ENCODE results near the gene ZNF784.

DNA sequence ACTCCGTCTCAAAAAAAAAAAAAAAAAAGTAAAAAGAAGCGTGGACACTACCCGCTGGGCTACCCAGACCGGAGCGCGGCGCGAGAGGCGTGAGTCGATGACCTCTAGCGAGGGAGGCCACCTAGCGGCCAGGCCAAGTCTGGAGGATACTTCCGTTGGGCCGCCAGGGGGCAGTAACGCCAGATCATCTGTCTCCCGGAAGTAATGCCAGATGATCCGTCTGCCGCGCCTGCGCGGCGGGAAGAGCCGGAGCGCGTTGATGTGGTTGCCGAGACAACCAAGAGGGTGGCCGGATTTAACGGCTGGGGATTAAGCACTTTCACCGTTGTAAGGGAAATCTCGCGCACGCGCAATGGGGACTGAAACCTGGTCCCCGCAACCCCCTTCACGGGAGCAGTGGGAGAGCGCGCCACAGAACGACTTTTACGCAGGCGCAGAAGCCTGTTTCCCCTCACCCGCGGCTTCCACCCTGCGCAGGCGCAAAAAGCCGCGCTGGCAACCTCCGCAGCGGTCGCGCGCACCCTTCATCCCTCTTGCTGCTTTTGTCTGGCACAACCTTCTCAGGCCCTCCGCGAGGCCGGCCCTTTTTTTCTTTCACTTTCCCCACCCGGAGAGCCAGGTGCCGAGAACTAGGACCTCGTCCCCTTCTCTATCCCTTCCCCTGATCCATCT, 29.4 kb upstream of the ZNF784 start:
- TF ChIP-seq, protein P1, sequence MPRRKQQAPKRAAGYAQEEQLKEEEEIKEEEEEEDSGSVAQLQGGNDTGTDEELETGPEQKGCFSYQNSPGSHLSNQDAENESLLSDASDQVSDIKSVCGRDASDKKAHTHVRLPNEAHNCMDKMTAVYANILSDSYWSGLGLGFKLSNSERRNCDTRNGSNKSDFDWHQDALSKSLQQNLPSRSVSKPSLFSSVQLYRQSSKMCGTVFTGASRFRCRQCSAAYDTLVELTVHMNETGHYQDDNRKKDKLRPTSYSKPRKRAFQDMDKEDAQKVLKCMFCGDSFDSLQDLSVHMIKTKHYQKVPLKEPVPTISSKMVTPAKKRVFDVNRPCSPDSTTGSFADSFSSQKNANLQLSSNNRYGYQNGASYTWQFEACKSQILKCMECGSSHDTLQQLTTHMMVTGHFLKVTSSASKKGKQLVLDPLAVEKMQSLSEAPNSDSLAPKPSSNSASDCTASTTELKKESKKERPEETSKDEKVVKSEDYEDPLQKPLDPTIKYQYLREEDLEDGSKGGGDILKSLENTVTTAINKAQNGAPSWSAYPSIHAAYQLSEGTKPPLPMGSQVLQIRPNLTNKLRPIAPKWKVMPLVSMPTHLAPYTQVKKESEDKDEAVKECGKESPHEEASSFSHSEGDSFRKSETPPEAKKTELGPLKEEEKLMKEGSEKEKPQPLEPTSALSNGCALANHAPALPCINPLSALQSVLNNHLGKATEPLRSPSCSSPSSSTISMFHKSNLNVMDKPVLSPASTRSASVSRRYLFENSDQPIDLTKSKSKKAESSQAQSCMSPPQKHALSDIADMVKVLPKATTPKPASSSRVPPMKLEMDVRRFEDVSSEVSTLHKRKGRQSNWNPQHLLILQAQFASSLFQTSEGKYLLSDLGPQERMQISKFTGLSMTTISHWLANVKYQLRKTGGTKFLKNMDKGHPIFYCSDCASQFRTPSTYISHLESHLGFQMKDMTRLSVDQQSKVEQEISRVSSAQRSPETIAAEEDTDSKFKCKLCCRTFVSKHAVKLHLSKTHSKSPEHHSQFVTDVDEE (CRISPR knock-in tag; IDR thresholded peaks at IDR 0.05) = no peak
- no peak for TF ChIP-seq ZNF70 (CRISPR knock-in tag; IDR thresholded peaks at IDR 0.05)
